Smooth muscle cell (in vitro differentiated cells): ENCODE measurements around the gene AGPAT2. TPM values are rescaled to one million over a fixed set of nuclear protein-coding genes. Genes with fewer than 3 reads are reported as not detected.

ENCODE experiments used
- DNase-seq: peaks from one replicate; lab custom pipeline; 2025; ENCODE audit not compliant: unreplicated experiment; lab: John Stamatoyannopoulos, UW
- H2AFZ ChIP-seq: fragments of 200-600 bp; sonication (generic); 2 replicates; pipeline ENCODE4 v1.6.0; 2016; ENCODE audit warnings: antibody characterized with exemption, low read depth, mild to moderate bottlenecking
- H3F3A ChIP-seq: fragments of 200-600 bp; sonication (generic); 2 replicates; pipeline ENCODE4 v1.6.0; 2017; ENCODE audit warnings: antibody characterized with exemption, low read depth
- H3K27ac ChIP-seq: fragments of 200-600 bp; sonication (generic); 2 replicates; pipeline ENCODE4 v1.5.1; 2016; ENCODE audit warnings: low read depth, mild to moderate bottlenecking
- H3K27me3 ChIP-seq: fragments of 200-600 bp; sonication (generic); 2 replicates; pipeline ENCODE4 v1.6.1; 2016; ENCODE audit warnings: low read depth, mild to moderate bottlenecking
- H3K36me3 ChIP-seq: fragments of 200-600 bp; sonication (generic); 2 replicates; pipeline ENCODE4 v1.5.1; 2016; ENCODE audit warnings: low read depth
- H3K4me1 ChIP-seq: fragments of 200-600 bp; sonication (generic); 2 replicates; pipeline ENCODE4 v1.5.1; 2016; ENCODE audit warnings: low read depth
- H3K4me2 ChIP-seq: fragments of 200-600 bp; sonication (generic); 2 replicates; pipeline ENCODE4 v1.6.0; 2016; ENCODE audit warnings: mild to moderate bottlenecking
- H3K4me3 ChIP-seq: fragments of 200-600 bp; sonication (generic); 2 replicates; pipeline ENCODE4 v1.5.1; 2016; ENCODE audit warnings: mild to moderate bottlenecking
- H3K79me2 ChIP-seq: fragments of 200-600 bp; sonication (generic); 2 replicates; pipeline ENCODE4 v1.6.0; 2016; ENCODE audit warnings: low read depth, mild to moderate bottlenecking
- H3K9ac ChIP-seq: fragments of 200-600 bp; sonication (generic); 2 replicates; pipeline ENCODE4 v1.6.0; 2016; ENCODE audit warnings: low read depth
- H3K9me3 ChIP-seq: fragments of 200-600 bp; sonication (generic); replicated peaks from 2 replicates; pipeline ENCODE4 v1.5.1; 2016; ENCODE audit warnings: low read depth
- H4K20me1 ChIP-seq: fragments of 200-600 bp; sonication (generic); 2 replicates; pipeline ENCODE4 v1.6.0; 2016; ENCODE audit warnings: low read depth
- CTCF ChIP-seq: fragments of 200-600 bp; sonication (generic); IDR thresholded peaks from 2 replicates; pipeline ENCODE4 v1.5.1; 2017; ENCODE audit warnings: borderline replicate concordance, mild to moderate bottlenecking, antibody characterized with exemption; ENCODE audit not compliant: insufficient read depth, poor library complexity, severe bottlenecking
- WGBS: methylation state at CpG from one replicate; pipeline ENCODE4 v1.1.7; 2016; ENCODE audit warnings: low lambda C conversion rate; 5-methylcytosine and 5-hydroxymethylcytosine counted together
- microRNA counts: library from miRNA; unstranded; fragments of <30 nt; microRNA quantifications from one replicate; lab custom pipeline; 2016
- microRNA-seq: library from miRNA; unstranded; fragments of <30 nt; microRNA quantifications from one replicate; pipeline ENCODE4, GENCODE V29; 2016; ENCODE audit warnings: borderline number of aligned reads
- polyA plus RNA-seq: library from polyadenylated mRNA; unstranded; fragments of >200 nt; fragmentation: Nextera tagmentation; extraction: Ambion mirVana; gene quantifications from 2 replicates; pipeline ENCODE4 v1.2.1, GENCODE V29; 2016
- small RNA-seq: library from RNA; depleted of rRNA; stranded (forward); fragments of <200 nt; gene quantifications from one replicate; pipeline ENCODE3, GENCODE V24; 2014
- total RNA-seq: library from RNA; depleted of rRNA; stranded (reverse); fragments of >200 nt; gene quantifications from 2 replicates; pipeline ENCODE4 v1.2.3, GENCODE V29; 2014

The AGPAT2 gene
- total and polyA plus RNA-seq, 2 experiments from 2014 or later = 42.9 to 105 TPM

- no peaks in the 10 kb centered on the region for H4K20me1 ChIP-seq
- peak overlapping the region; percentile 35 for H3K27ac ChIP-seq
- H3K27me3 ChIP-seq = no peaks in the 10 kb centered on the region
- no peaks in the 10 kb centered on the region for H3K79me2 ChIP-seq
- H3F3A ChIP-seq = no peaks in the 10 kb centered on the region
- H3K9ac ChIP-seq = no peak overlapping the region
- H3K4me1 ChIP-seq = peaks cover 2% of the 10 kb centered on the region
- no peak overlapping the region for H3K4me2 ChIP-seq
- H3K36me3 ChIP-seq = no peaks in the 10 kb centered on the region
- no peak overlapping the region for H2AFZ ChIP-seq
- no peak overlapping the region for H3K4me3 ChIP-seq
- H3K9me3 ChIP-seq = no peaks in the 10 kb centered on the region
- no peak for DNase-seq
- TF ChIP-seq CTCF = no peak
- WGBS = 72% methylated on average over 12 of the region's 13 CpGs
Observed at GRCh38 chr9:136623842-136624183, 63.4 kb downstream of the AGPAT2 start.

MicroRNAs within 50 kb of the gene (microRNA counts, 767-probe panel; counts per million panel counts)
- microRNA hsa-miR-126-3p (lab: Ali Mortazavi, UCI) = 7,155 counts per million, percentile 41 among the panel's probes with 10 or more counts

Small RNA genes within 50 kb of the gene (microRNA-seq; reads per million reads assigned to microRNA genes)
- 3,050 reads per million, percentile 87 among the genes with 10 or more reads in this experiment for gene MIR126

Small RNA genes within 50 kb of the gene (small RNA-seq; reads per million reads assigned to genes)
- 31.7 reads per million, percentile 93 among the genes with 10 or more reads in this experiment for gene MIR126

Other genes with a start within 250 kb of the AGPAT2 start
- 2.8 and 6.5 TPM in 2 replicates for gene INPP5E, start 247.6 kb downstream of the AGPAT2 start, total RNA-seq
- gene INPP5E, start 247.6 kb downstream of the AGPAT2 start, polyA plus RNA-seq = 7.7 and 10.9 TPM in 2 replicates
- gene SEC16A, start 204.4 kb downstream of the AGPAT2 start, total RNA-seq = 40.2 and 45.7 TPM in 2 replicates
- gene SEC16A, start 204.4 kb downstream of the AGPAT2 start, polyA plus RNA-seq = 56.8 and 72.2 TPM in 2 replicates
- gene NOTCH1, start 141.4 kb downstream of the AGPAT2 start, total RNA-seq = 7.8 and 13.2 TPM in 2 replicates
- gene NOTCH1, start 141.4 kb downstream of the AGPAT2 start, polyA plus RNA-seq = 7.2 and 11.4 TPM in 2 replicates
- 60.3 and 61.8 TPM in 2 replicates for gene EGFL7, start 24.5 kb downstream of the AGPAT2 start, total RNA-seq
- 196 and 239 TPM in 2 replicates for gene EGFL7, start 24.5 kb downstream of the AGPAT2 start, polyA plus RNA-seq
- gene DIPK1B, start 25.1 kb upstream of the AGPAT2 start, total RNA-seq = 14.6 and 25.5 TPM in 2 replicates
- gene DIPK1B, start 25.1 kb upstream of the AGPAT2 start, polyA plus RNA-seq = 57.8 and 58.5 TPM in 2 replicates
- gene LCN10, start 55.5 kb upstream of the AGPAT2 start, total RNA-seq = not detected in 2 replicates
- not detected in 2 replicates for gene LCN10, start 55.5 kb upstream of the AGPAT2 start, polyA plus RNA-seq
- not detected in 2 replicates for gene LCN6, start 61.1 kb upstream of the AGPAT2 start, total RNA-seq
- not detected in 2 replicates for gene LCN6, start 61.1 kb upstream of the AGPAT2 start, polyA plus RNA-seq
- gene LCN8, start 70.8 kb upstream of the AGPAT2 start, total RNA-seq = not detected in 2 replicates
- not detected in 2 replicates for gene LCN8, start 70.8 kb upstream of the AGPAT2 start, polyA plus RNA-seq
- gene LCN15, start 77.1 kb upstream of the AGPAT2 start, total RNA-seq = not detected in 2 replicates
- not detected in 2 replicates for gene LCN15, start 77.1 kb upstream of the AGPAT2 start, polyA plus RNA-seq
- gene TMEM141, start 103.9 kb upstream of the AGPAT2 start, total RNA-seq = 59.2 and 75.4 TPM in 2 replicates
- 112 and 118 TPM in 2 replicates for gene TMEM141, start 103.9 kb upstream of the AGPAT2 start, polyA plus RNA-seq
- gene CCDC183, start 108.9 kb upstream of the AGPAT2 start, total RNA-seq = 1.2 and 2.0 TPM in 2 replicates
- gene CCDC183, start 108.9 kb upstream of the AGPAT2 start, polyA plus RNA-seq = 3.7 and 9.4 TPM in 2 replicates
- 41.5 and 54.3 TPM in 2 replicates for gene RABL6, start 120.5 kb upstream of the AGPAT2 start, total RNA-seq
- 81.6 and 97.2 TPM in 2 replicates for gene RABL6, start 120.5 kb upstream of the AGPAT2 start, polyA plus RNA-seq
- gene AJM1, start 155.0 kb upstream of the AGPAT2 start, total RNA-seq = 1.2 and 1.8 TPM in 2 replicates
- gene AJM1, start 155.0 kb upstream of the AGPAT2 start, polyA plus RNA-seq = 2.9 and 3.7 TPM in 2 replicates
- gene PHPT1, start 162.0 kb upstream of the AGPAT2 start, total RNA-seq = 110 and 173 TPM in 2 replicates
- 381 and 435 TPM in 2 replicates for gene PHPT1, start 162.0 kb upstream of the AGPAT2 start, polyA plus RNA-seq
- 3.8 TPM in 2 replicates for gene MAMDC4, start 164.9 kb upstream of the AGPAT2 start, total RNA-seq
- gene MAMDC4, start 164.9 kb upstream of the AGPAT2 start, polyA plus RNA-seq = 7.5 and 8.0 TPM in 2 replicates
- 304 and 306 TPM in 2 replicates for gene EDF1, start 178.9 kb upstream of the AGPAT2 start, total RNA-seq
- 492 and 548 TPM in 2 replicates for gene EDF1, start 178.9 kb upstream of the AGPAT2 start, polyA plus RNA-seq
- gene TRAF2, start 199.1 kb upstream of the AGPAT2 start, total RNA-seq = 6.2 and 7.0 TPM in 2 replicates
- 15.9 and 18.0 TPM in 2 replicates for gene TRAF2, start 199.1 kb upstream of the AGPAT2 start, polyA plus RNA-seq